Posterior vena cava (tissue), 2 donors: ENCODE results near the gene EIF3F. TPM values are rescaled to one million over a fixed set of nuclear protein-coding genes. Genes with fewer than 3 reads are reported as not detected.
"Not testable (repeated sequence)": the region's sequence is repeated elsewhere in the genome, so short reads cannot be mapped to it uniquely, and the experiment has no call there.

Experiments
- DNase-seq: peaks from one replicate; pipeline ENCODE4 v3.0.0-alpha.2; 2020; ENCODE audit warnings: low spot score
- intact Hi-C, 2 donors: fragments of 100-400 bp; cut with DNase I; formaldehyde crosslinking; loops; one replicate each; pipeline versions ENCODE4 v1.14.1 to v1.14.2; 2022 to 2023
- total RNA-seq, 2 donors: library from RNA; stranded (reverse); fragmentation: NEBNext Ultra II Directional; extraction: Animal tissue kit (Norgen Biotek cat#: 25700); gene quantifications; one replicate each; pipeline ENCODE4 v1.2.1, GENCODE V29; 2021
- donor health status: DM: yes; HTN: yes; CAD: no.
- donor health status: DM: yes; HTN: yes; CAD: no.

Gene EIF3F
- total RNA-seq, 2 donors from 2014 or later = 138 to 139 TPM

DNA sequence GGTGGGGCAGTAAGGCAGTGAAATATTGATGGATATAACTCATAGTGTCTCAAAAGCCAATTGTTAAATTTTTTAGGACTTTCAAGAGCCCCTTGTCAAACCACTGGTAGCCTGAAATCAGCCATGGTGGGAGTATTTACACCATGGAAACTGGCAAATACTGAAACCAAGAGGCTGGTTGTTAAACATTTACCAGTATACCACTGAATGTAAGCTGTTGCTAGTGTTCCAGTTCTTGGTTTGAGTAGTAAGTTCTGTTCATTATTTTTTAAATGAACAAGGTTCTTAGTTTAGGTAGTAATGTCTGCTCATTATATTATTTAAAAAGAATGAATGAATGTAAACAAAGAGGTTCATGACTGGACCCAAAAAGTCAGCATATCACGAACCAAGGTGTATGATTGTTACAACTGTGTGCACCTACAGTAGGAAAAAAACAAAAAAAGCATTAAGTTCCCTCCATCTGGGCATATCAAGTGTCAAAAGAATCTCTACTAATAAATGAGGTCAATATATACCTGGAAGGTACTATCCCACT lies 4.5 kb upstream of the EIF3F start:
- intact Hi-C loops = loop anchor here in 1 of 2 donors (10.0 kb wide), 1 partner anchor 88 kb away; no protein-coding TSS in a partner anchor

DNA sequence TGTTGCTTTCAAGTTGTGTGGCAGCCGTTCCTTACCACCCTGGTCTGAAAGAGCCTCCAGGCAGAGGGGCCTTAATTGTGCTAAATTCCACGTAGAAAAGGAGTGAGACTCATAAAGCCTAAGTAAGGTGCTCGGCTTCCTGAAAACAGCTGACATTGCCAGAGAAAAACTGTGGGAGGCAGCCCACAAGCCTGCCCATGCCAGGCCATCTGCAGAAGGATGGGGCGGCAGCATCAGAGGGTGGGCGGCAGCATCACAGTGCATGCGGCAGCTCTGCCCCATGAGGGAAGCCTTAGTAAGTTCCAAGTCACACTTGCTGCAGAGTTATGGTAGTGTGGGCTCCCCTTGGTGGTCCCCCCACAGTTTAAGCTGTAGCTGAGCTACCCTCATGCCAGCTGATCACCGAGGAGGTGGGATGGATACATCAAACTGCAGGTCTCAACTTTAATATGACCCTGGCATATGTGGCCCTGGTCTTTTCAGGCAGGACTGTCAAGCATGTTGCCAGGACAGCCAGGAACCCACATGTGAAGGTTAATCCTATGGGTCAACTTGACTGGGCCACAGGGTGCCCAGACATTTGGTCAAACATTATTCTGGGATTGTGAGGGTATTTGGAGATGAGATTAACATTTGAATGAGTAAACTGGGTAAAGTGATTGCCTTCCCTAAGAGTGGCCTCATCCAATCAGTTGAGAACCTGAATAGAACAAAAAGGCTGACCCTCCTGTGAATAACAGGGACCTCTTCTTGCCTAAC lies 3.1 kb upstream of the EIF3F start:
- DNase-seq = no peak
- intact Hi-C loops = loop anchor here in 1 of 2 donors (10.0 kb wide), 1 partner anchor 89 kb away; no protein-coding TSS in a partner anchor

More for the DNA sequence above, 4.5 kb upstream of the EIF3F start:
- no peak for DNase-seq

DNA sequence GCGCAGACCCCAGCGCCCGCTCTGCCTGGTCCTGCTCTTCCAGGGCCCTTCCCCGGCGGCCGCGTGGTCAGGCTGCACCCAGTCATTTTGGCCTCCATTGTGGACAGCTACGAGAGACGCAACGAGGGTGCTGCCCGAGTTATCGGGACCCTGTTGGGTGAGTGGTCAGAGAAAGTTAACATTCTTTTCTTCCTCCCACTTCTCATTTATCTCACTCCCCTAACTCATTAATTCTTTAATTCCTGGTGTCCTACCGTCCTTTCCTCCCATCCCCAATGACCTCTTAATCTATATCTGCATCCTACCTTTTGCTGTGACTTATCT lies 385 bp downstream of the EIF3F start:
- intact Hi-C loops = loop anchor here in 1 of 2 donors (10.0 kb wide), 1 partner anchor 93 kb away; no protein-coding TSS in a partner anchor
- DNase-seq = not testable (repeated sequence)

DNA sequence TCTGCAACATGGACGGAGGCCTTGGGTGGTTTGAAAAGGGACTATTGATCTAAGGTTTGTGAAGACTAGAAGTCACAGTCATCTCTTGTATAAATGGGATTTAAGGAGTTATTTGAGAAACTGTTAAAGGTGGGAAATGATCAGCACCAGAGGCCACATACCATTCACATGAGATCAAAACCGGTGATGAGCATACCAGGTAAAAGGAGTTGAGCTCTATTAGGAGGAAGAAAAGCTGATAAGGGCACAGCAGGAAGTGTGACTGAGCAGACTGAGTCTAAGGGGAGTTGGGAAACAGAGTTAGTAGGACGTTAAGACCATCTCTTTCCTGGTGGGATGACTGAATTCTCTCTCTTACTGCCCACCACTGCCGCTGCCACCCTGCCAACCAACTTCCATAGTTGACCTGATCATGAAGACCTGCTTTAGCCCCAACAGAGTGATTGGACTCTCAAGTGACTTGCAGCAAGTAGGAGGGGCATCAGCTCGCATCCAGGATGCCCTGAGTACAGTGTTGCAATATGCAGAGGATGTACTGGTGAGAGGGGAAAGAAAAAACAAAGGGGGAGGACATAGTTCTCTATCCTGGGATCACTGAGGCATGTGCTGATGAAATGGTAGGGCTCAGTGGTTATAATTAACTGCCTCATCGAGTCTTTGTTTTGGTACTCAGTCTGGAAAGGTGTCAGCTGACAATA lies 7.6 kb downstream of the EIF3F start:
- intact Hi-C loops = no loop called here
- DNase-seq = no peak

DNA sequence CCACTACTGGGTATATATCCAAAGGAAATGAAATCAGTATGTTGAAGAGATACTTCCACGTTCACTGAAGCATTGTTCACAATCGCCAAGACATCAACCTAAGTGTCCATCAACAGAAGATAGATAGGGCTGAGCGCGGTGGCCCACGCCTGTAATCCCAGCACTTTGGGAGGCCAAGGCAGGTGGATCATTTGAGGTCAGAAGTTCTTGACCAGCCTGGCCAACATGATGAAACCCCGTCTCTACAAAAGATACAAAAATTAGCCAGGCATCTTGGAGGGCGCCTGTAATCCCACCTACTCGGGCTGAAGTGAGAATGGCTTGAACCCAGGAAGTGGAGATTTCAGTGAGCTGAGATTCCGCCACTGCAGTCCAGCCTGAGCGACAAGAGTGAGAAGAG lies 12.7 kb downstream of the EIF3F start:
- no peak for DNase-seq
- intact Hi-C loops = loop anchor here in 1 of 2 donors (5.0 kb wide), 1 partner anchor 98 kb away; no protein-coding TSS in a partner anchor

DNA sequence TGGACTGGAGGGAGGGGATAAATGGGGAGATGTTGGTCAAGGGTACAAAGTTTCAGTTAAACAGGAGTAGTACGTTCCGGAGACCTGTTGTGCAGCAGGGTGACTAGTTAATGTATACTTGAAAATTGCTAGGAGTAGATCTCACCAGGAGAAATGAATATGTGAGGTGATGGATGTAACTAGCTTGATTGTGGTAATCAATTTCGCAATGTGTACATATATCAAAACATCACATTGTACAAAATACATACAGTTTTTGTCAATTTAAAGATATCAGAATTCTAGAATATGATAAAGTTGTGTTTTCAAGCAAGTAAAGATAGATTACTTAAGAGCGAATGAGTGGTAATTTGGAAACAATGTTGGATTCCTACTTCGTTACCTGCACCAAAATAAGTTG lies 13.3 kb downstream of the EIF3F start:
- intact Hi-C loops = loop anchor here in 1 of 2 donors (5.0 kb wide), 1 partner anchor 97 kb away; no protein-coding TSS in a partner anchor
- no peak for DNase-seq

DNA sequence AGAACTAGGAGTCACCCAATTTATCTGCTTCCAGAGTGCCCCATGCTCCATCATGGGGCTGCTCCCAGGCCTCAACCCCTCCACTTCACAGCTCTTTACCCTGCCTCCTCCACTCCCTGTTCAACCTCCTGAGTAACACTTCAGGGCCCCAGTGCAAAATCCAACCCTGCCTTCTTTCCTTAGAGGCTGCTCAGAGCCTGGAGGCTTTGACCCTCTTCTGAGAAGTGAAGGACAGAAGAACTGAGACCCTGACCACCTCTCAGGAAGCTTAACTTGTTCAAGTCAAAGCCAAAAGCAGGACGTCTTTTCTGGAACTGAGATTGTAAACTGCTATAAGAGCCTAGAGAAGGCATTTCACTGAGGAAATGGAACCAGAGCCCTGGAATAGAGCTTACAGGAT lies 15.5 kb downstream of the EIF3F start:
- no peak for DNase-seq
- intact Hi-C loops = loop anchor here in 1 of 2 donors (5.0 kb wide), 1 partner anchor 95 kb away; no protein-coding TSS in a partner anchor

DNA sequence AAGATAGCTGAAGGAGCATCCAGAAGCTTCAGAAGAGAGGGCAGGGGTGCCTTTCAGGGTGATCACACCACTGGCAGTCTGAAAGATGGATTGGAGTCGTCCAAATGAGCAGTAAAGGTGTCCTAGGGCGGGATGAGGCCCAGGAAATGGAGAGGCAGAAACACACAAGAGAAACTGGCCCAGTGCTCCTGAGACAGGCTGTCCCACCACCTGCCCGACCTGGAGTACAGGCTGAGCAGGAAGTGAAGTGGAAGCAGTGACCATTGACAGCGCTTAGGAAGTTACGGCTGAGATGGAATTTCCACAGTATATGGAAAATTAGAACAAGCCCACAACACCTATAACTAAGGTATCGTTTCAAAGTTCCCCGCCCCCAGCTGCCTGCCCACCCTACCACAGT lies 16.1 kb downstream of the EIF3F start:
- intact Hi-C loops = loop anchor here in 1 of 2 donors (5.0 kb wide), 1 partner anchor 94 kb away; no protein-coding TSS in a partner anchor
- no peak for DNase-seq

DNA sequence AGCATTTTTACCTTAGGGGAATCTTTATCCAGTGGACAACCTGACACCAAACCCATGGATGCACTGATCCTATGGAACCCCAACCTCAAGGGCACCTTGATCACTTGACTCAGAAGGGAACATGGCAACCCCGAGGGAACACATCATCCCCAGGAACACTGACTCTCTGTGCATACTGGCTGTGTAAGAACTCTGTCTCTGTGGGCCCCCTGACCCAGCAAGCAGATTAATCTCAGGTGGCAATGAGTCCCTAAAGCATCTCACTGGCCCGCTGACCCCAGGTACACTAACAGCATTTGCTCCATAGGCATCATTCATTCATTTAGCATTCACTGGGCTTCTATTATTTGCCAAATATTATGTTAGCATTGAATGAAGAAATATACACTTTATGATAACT lies 16.9 kb downstream of the EIF3F start:
- no peak for DNase-seq
- intact Hi-C loops = loop anchor here in 1 of 2 donors (5.0 kb wide), 1 partner anchor 93 kb away; no protein-coding TSS in a partner anchor

DNA sequence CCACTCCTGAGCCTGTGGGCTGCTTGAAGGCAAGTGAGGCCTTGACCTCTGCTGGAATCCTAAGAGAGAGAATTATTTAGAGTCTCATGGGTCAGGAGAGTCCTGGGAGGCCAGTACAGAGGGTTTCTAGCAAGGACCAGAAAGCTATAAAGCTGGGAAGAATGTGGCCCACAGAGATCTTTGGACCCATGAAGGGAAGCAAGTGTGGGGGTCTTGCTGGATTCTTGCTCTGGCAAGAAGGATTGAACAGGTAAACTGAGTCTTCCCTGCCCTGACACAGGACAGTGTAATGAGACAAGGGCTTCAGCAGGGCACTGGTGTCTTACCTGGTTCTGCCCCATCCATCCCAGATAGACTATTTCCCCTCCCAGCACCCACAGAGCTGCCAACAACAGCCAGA lies 18.4 kb downstream of the EIF3F start:
- intact Hi-C loops = no loop called here
- DNase-seq = no peak

DNA sequence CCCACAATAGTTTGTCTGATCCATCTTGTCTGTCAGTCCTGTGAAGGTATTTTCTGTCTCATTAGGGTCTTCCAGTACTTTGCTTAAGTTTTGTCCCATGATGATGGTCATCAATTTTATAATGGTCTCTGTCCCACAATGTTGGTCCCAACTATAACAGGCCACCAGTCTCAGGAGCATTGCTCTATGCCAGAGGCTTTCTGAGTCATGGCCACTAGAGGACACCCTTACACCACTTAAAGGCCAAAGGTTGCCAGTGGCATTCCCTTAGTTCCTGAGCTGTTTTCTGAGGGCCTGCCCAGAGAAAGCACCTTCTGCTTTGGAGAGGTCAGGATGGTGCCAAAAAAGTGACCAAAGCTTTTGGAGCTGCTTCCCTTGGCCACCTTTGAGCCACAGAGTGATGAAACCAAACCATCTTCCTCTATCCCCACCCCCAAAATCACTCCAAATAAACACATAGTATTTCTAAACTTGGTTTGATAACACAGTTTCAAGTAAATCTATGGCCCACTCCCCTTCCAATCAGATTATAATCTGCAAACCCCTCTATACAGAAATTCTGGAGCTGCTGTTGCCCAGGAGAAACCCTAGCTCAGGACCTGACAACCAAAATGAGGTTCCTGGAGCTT lies 19.3 kb downstream of the EIF3F start:
- intact Hi-C loops = no loop called here
- no peak for DNase-seq

DNA sequence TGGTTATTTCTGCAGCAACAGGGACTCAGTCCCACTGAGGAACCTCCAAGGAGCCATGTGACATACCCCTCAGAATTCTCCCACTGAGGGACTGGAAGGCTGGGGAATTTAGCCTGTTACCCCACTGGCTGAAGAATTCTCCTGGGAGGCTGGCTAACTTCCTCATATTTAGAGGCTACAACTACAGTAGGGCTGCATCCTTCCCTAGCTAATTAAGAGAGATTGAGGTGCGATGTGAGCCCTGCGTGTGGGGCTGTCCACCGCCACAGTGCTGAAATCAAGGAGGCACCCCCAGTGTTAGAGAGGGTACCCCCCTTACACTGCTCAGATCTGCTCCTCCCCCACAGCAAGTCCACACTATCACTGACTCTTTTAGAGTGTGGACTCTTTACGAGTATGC lies 21.1 kb downstream of the EIF3F start:
- intact Hi-C loops = no loop called here

DNA sequence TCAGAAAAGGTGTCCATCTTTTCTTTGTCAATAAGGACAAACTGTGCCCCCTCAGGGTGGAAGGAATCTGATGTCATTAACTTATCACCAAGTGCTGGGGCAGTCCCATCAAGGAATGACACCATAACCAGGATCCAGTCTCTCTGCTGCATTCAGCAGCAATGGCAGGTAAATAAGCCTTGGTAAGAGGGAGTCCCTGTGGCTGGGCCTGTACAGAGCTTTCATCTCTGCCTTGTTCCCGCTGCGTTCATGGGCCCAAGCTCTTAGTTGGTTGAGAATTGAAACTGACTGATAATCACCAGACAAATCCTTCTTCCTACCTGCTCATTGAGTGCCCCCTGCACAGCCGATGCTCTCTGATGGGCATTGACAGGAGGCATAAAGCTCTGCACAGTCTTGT lies 22.7 kb downstream of the EIF3F start:
- no peak for DNase-seq
- intact Hi-C loops = no loop called here

More for the DNA sequence above, 21.1 kb downstream of the EIF3F start:
- no peak for DNase-seq

DNA sequence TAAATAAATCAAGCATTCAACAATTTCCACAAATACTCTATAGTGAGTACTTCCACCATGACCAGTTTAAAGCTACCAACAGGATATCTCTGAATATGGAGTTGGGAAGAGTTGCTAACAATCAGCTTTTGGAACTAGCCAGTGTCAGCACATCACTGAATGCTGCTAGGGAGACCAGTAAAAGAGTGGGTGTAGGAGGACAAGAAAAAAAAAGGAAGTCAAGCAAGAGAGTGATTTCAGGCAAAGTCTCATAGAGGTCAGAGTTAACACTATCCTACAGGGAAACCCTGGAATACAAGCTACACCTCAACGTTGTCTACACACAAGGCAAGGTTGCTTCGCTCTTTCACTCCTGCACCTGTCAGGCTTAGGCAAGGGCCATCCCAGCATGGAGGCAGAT lies 24.2 kb downstream of the EIF3F start:
- intact Hi-C loops = no loop called here
- no peak for DNase-seq

DNA sequence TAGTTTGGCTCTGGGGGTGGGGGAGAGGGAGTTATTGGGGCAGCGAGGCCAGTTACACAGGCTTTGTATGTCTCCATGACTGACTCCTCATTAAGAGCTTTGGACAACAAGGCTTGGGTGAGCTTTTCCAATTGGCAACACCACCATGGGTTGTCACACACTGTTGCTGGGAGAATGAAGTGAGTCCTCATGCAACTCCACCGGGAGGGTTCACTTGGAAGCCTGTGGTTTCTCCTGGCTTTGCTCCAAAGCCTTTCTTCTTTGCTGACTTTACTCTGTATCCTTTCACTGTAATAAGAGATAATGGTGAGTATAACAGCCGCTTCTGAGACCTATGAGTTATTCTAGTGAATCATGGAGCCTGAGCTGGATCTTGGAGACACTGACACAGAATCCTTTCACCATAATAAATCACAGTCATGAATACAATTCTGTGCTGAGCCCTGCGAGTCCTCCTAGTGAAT lies 24.9 kb downstream of the EIF3F start:
- intact Hi-C loops = no loop called here
- no peak for DNase-seq

DNA sequence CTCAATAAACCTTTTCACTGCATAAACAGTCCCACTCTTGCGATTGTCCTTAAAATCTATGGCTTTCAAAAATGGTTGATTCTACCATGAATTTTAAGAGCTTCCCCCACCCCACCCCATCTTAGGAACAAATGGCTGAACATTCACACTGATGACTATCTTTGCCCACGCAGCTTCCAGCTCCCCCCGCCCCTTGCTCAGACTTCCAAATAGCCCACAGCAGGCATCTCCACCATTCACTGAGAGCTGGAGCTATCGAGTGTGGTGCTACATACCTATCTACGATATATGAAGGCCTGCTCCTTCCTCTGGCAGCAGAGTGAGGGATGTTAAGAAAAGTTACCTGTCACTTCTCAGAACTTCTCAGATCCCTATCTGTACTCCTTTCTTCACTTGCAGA lies 26.7 kb downstream of the EIF3F start:
- intact Hi-C loops = no loop called here
- no peak for DNase-seq

DNA sequence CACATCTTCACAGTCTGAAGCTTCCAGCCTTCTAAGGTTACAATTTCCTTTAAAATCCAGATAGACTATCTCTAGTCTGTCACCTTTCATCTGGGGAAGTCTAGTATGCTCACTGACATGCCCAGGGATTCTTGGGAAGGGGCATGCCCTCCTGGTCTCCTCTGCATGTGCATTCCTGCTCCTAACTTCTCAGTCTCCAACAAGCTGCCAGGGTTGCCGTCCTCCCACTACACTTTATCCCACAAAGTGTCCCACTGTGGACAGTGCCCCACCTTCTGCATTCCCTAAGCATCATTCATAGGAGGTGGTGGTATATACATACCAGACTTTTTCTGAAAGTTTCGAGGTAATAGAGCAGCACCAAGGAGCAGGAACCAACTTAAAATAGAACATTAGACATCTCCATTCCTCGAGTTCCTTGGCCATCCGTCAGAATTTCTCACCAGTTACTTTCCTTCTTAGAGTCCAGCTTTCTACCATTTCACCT lies 28.7 kb downstream of the EIF3F start:
- intact Hi-C loops = loop anchor here in 1 of 2 donors (5.0 kb wide), 1 partner anchor 82 kb away; no protein-coding TSS in a partner anchor
- no peak for DNase-seq

DNA sequence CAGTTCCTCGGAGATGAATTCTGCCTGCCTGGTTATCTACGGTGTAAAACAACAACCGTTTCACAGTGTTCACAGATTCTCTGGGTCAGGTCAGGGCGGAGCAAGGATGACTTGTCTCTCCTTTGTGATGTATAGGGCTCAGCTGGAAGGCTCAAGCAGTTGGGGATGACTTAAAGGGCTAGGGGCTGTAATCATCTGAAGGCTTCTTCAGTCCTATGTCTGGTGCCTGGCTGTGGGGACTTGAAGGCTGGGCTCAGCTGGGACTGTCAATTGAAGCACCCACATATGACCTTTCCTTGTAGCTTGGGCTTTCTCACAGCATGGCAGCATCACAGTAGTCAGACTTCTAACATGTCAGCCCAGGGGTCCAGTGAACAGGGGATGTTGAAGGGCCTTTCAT lies 29.3 kb downstream of the EIF3F start:
- intact Hi-C loops = loop anchor here in 1 of 2 donors (5.0 kb wide), 1 partner anchor 81 kb away; no protein-coding TSS in a partner anchor
- DNase-seq = no peak

DNA sequence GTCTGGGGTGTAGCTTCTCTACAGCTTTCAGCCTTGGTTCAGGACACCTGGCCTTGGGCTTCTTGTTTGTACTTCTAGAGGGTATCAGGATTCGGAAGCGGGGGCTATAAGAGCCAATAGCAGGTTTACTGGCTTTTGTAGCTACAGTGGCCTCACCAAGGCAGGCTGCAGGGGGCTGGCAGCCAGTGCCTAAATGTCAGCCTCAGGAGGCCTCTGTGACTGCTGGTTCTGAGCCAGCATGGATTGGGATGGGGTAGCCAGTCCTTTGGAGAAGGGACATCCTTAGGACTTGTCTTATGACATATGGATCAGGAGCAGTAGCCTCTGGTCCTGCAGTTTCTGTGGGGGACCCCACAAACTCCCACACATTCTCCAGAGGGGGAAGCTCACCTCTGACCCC lies 29.9 kb downstream of the EIF3F start:
- intact Hi-C loops = loop anchor here in 1 of 2 donors (5.0 kb wide), 1 partner anchor 80 kb away; no protein-coding TSS in a partner anchor
- no peak for DNase-seq
